ENCODE data around the gene RASSF3.

- no peak for TF ChIP-seq SPI1 (IDR thresholded peaks at IDR 0.05; ENCODE audit: low read depth, low read length)
- no peak for TF ChIP-seq POLR2A (IDR thresholded peaks at IDR 0.05; ENCODE audit: low read depth, low read length)
- no peak for TF ChIP-seq TAF1 (IDR thresholded peaks at IDR 0.05; ENCODE audit: low read depth, low read length)
- TF ChIP-seq POLR2AphosphoS5 (IDR thresholded peaks at IDR 0.05; ENCODE audit: low read depth, low read length) = no peak
- TF ChIP-seq POU2F2 (IDR thresholded peaks at IDR 0.05; ENCODE audit: low read depth, low read length) = no peak
Observed at GRCh38 chr12:64585104-64585503, 25.2 kb upstream of the RASSF3 start.

Data from GM12891 (cell line).